ENCODE measurements around the gene CDH23. TPM values are rescaled to one million over a fixed set of nuclear protein-coding genes. Genes with fewer than 3 reads are reported as not detected.
"Not testable (repeated sequence)": the region's sequence is repeated elsewhere in the genome, so short reads cannot be mapped to it uniquely, and the experiment has no call there.

The CDH23 gene
- total RNA-seq, 2 donors from 2014 or later, result 4.7 to 8.0 TPM

DNA sequence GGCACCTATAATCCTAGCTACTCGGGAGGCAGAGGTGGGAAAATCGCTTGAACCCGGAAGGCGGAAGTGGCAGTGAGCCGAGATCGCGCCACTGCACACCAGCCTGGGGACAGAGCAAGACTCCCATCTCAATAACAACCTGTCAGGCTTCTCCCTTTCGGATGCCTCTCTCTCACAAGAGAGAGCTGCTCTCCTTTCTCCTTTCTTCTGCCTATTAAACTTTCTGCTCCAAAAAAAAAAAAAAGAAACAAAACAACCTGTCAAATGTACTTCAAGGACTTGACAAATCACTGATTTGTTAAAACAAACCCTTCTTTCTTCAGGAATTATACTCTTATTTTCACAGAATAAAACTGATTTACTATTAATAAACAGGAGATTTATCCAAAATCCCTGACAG lies 450.7 kb downstream of the CDH23 start:
- intact Hi-C loops (cut with DNase I), result no loop called here
- no peak for ATAC-seq
- DNase-seq, result no peak

DNA sequence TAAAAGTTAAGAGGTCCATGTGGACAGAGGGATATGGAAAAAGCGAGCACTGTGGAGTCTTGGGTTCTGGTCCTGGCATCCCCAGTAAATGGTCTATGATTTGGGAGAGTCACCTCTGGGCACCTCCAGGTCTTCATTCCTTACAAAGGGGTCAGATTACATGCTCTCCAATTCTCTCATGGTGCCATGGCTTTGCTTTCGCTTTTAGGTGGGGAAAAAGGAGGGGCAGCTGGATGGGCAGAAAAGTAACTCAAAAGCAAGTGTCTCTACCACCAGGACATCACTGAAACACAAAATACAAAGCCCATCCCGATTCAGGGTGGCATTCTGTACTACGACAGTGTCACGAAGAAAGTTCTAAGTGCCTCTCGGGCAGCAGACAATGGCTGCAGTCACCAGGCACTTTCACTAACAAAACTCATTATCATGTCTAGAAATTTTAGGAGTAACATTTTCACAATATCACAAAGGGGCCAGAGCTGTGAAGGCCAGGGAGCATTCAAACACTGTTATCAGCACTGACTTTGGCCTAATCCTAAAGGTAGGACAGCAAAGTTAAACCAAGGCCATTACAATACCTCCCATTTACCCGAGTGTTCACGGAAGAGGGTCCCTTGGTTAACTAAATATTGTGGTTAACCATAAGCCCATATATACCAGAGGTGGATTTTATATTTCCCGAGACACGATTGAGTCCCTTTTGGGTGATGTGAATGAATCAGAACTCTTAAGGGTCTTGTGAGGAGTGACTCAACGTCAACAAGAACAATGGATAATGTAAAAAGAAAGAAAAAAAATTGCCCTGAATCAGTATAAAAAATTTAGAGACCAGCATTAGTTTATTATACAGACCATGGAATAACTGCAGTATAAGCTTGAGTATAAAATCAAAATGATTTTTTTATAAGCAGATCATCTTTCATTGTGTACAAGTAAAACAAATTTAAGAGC lies 451.9 kb downstream of the CDH23 start:
- intact Hi-C loops (cut with DNase I), result no loop called here

DNA sequence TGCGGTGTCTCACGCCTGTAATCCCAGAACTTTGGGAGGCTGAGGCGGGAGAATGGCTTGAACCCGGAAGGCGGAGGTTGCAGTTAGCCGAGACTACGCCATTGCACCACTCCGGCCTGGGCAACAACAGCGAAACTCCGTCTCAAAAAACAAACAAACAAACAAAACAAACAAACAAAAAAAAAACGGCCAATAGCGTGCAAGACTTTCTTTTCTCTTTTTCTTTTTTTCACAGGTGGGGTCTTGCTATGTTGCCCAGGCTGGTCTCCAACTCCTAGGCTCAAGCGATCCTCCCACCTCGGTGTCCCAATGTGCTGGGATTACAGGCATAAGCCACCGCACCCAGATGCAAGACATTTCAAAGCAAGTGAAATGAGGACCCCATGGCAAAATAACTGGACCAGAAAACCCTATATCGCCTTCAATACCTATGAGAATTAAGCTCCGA lies 452.8 kb downstream of the CDH23 start:
- no peak for DNase-seq

More for the DNA sequence above, 451.9 kb downstream of the CDH23 start:
- ATAC-seq, result no peak
- DNase-seq, result no peak

DNA sequence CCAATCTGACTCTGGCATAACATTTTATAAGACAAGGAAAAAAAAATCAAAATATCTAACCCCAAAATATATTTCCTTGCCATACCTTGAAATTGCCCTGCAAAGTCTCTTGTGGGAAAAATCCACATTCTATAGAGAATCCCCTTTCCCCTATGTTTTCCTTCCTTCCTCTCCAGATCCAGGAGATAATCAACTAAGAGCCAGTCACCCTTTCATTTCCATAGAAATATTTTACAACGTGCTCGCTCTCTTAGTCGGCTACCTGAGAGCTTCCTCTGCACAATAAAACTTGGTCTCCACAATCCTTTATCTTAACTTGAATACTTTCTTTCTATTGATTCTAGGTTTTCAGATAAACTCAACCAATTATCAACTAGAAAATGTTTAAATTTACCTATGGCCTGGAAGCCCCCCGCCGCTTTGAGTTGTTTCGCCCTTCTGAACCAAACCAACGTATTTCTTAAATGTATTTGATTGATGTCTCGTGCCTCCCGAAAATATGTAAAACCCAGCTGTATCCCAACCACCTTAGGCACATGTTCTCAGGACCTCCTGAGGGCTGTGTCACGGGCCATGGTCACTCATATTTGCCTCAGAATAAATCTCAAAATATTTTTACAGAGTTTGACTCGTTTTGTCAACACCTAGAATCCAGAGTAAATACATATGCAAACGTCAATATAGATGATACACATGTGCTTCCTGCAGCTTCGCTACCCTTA lies 453.5 kb downstream of the CDH23 start:
- no peak for ATAC-seq
- intact Hi-C loops (cut with DNase I), result no loop called here
- DNase-seq, result no peak

More for the DNA sequence above, 452.8 kb downstream of the CDH23 start:
- intact Hi-C loops (cut with DNase I), result no loop called here
- ATAC-seq, result no peak

DNA sequence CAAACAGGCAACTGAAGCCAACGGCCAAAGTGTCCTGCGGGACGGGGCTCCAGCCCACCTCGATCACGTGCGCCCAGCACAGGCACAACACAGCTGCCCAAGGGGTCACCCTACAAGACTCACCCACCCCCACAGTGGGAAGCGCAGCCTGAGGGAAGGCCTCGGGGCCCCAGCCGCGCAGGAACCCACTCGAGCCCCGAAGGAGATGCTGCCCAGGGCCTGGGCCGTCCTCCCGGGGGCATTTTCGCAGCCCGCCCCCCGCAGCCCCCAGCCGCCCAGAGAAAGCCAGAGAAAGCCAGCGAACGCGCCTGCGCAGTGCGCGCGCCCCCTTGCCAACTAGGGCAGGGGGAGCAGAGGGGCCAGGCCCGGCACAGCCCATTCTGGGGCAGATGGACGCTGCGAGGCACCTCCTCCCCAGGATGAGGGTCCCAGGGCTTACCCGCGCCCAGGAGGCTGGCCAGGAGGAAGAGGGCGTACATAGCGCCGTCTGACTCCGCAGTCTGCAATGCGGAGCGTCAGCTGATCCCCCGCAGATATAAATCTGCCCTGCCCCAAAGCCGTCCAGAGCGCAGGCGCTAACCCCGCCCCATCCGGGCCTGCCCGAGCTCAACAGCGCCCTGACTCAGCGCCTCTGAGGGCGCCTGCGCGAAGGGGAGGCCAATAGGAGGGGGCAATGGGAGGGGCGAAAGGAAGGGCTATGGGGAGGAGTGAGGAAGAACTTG lies 454.2 kb downstream of the CDH23 start, which contains the start of gene PSAP:
TSS of gene PSAP (minus strand) at position 509 of the 722 bp plus-strand sequence. CDS start at position 479, 30 bp downstream.
- ATAC-seq (peak; percentile 98 to 99), DNase-seq (peak; percentile 100)
- intact Hi-C loops (cut with DNase I), result no loop called here

DNA sequence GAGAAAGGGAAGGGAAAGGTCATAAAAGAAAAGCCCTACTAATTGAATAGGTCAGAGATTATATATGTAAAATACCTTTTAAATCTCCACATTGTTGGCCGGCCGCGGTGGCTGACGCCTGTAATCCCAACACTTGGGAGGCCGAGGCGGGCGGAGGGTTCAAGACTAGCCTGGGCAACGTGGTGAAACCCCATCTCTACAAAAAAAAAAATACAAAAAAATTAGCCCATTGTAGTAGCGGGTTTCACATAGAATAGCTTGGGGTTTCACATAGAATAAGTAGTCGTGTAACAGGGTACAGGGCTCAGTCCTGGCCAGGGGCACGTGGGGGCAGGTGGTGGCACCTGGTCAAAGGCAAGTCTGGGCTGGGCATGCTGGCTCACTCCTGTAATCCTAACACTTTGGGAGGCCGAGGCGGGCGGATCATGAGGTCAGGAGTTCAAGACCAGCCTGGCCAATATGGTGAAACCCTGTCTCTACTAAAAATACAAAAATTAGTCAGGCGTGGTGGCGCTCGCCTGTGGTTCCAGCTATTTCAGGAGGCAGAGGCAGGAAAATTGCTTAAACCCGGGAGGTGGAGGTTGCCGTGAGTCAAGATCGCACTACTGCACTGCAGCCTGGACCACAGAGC lies 454.9 kb downstream of the CDH23 start:
- DNase-seq; intact Hi-C loops (cut with DNase I): not testable (repeated sequence)
- peak in 1 of 2 donors; percentile 1 for ATAC-seq

DNA sequence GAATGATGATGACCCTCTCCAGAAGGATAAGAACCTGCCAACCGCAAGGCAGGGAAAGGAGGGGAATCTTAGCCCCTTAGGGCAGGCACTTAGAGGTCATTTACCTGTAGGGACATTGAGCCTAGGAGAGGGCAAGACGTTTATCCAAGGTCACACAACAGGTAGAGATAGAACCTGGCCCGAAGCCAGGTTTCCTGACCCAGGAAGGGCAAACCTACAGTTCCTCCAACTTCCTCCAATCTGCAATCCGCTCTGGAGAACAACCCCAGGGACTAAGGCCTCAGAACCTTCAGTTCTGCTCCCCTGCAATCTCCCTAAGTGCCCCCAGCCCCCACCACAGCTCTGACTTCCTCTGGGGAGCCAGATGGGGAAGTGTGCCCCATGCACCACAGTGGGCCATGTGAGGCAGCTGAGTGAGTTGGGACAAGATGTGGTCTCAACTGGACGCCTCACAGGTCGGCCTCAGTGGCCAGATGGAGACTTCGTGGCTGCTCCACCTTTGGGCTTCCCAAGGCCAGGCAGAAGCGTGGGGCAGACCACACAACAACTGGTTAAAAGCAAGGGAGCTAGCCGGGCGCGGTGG lies 455.7 kb downstream of the CDH23 start:
- intact Hi-C loops (cut with DNase I), result no loop called here
- DNase-seq (peak; percentile 48), ATAC-seq (peak in 1 of 2 donors; percentile 4)

DNA sequence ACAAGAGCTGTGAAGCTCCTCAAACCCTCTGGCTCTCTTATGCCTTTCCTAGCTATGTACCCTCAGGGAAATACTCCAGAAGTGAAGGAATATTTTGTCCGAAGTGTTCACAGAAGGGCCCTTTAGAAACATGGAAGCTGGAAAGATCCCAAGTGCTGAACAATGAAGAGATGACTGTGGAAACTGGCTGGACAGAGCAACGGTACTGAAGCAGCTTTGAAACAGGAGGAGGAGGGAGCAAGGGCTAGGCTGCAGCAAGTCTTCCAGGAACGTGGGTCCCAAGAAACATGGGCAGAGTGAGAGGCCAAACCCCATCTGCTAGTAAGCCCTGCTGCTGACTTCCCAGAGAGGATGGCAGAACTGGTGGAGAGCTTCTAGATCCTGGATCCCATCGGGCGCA lies 457.3 kb downstream of the CDH23 start:
- intact Hi-C loops (cut with DNase I), result no loop called here
- ATAC-seq (no peak), DNase-seq (no peak)

DNA sequence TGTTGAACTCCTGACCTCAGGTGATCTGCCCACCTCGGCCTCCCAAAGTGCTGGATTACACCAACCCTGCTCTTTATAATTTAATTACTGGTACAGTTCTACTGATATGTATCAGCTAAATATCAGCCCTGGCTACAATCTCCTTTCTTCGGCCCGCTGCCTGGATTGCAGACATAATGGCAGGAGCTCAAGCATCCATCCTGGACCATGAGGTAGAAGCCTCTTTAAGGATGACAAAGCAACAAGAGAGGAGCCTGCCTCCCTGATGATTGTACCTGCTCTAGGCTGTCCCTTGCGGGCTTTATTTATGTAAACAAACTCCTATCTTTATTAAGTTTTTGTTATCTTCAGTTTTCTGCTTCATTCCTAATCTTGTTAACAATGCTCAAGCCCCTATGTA lies 459.9 kb downstream of the CDH23 start:
- no peak for ATAC-seq
- no peak for DNase-seq
- intact Hi-C loops (cut with DNase I), result no loop called here

DNA sequence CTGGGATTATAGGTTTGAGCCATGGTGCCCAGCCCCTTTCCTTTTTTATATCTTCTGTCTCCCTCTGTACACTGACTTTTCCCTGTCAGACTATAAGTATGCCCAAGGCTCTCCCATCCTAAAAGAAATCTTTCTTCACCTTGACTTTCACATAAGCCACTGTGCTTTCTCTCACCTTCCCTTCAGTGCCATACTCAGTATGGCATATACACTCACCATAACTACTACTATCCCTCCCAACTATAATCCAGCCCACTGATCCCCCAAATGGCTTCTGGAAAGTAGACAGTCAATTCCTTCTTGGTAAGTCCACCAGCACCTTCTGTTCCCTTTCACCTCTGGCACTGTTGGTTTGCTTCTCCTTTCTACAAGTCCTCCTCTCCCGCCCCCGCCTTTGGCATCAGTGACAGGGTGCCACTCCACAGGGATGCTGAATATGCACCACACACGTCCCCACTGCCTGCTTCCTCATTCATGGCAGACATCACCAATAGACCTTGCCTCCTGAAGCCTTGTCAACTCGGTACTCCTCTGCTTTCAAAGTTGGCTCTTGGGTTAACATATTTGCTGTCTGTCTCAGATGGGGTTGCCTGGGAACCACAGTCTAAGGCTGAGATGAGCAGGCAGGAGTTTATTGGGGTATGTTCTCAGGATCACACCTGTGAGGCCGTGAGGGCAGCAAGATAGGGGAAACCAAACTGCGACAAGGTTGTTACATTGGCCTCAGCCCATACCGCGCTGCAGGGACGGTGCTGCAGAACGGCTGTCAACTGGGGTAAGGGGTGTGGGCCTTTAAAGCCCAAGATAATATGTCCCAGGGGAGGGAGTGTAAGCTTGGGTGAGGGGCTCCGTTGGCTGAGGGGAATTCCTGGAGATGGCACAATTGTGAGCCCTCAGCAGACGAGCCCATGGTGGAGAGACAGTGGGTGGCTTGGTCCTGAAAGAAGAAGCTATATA lies 461.5 kb downstream of the CDH23 start:
- DNase-seq, result peak; percentile 52
- intact Hi-C loops (cut with DNase I), result no loop called here
- ATAC-seq, result no peak

DNA sequence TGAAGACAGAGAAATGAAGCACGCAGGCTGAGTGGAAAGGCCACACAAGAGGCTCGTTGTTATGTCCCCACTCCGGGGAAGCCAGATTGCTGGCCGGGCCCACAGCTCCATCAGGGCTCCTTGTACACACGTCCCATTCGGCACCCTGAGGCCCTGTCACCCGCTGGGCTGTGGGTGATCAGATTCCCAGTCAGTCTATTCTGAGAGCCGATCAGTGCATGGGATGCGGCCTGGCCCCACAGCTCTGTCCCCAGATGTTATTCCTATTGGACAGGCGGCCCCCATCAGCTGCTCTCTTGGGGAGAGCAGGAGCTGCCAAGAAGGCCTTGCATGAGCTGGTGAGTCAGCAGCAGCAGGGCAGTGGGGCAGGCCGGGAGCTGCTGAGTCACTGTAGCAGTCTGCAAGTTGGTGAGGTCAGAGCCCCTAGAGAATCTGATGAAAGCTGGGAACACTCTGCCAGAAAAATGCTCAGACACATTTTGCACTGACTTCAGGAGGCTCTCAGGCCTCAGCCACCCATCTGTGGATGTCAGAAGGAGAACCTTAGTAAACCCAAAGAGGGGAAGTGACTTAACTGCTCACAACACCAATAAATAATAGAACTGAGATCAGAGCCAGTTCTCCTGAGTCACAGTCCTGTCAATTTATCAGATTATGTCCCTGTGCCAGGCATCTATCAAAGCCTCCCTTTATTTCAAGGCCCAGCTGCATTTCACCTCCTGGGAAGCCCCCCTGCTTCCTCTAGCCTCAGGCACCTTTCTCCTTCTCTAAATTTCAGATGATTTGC lies 463.7 kb downstream of the CDH23 start:
- intact Hi-C loops (cut with DNase I), result no loop called here
- peak; percentile 96 for DNase-seq
- ATAC-seq, result peak; percentile 98 to 99

DNA sequence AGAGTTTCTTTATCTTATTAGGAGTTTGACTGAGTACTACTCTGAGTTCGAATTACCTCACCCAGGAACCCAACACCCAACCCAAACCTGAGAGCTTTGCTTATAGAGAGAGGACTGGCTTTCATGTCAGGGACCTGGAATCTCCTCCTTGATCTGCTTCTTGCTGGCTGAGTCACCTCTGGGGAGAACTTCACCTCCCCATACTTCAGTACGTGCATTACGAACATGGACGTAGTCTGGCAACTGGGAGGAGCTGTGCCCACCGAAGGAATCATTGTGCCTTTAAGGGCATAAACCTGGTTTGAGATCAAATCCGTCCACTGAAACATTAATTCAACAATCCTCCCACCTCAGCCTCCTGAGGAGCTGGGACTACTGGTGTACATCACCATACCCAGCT lies 466.5 kb downstream of the CDH23 start:
- no peak for ATAC-seq
- no peak for DNase-seq
- intact Hi-C loops (cut with DNase I), result no loop called here

DNA sequence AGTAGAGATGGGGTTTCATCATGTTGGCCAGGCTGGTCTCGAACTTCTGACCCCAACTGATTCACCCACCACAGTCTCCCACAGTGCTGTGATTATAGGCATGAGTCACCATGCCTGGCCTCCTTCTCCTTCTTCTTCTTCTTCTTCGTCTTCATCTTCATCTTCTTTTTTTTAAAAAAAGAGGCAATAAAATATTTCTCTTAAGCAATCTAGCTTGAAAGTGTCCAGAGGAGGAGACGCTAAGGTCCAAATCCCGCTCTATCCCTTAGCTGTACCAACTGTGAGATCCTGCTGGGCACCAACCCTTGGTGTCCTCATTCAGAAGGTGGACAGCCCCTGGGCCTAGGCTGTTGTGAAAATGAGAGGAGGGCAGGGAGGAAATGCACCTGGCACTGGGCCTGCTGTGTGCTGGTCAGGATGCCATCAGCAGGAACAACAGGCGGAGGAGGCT lies 468.2 kb downstream of the CDH23 start:
- DNase-seq (no peak), ATAC-seq (no peak)
- intact Hi-C loops (cut with DNase I), result no loop called here
